Smooth muscle cell of the brain vasculature (primary cell): ENCODE data around the gene ATP6V1F.

Experiments
- DNase-seq: peaks from one replicate; pipeline ENCODE4 v3.0.0-alpha.2; 2012; ENCODE audit warnings: low read depth, low spot score

Gene ATP6V1F

DNA sequence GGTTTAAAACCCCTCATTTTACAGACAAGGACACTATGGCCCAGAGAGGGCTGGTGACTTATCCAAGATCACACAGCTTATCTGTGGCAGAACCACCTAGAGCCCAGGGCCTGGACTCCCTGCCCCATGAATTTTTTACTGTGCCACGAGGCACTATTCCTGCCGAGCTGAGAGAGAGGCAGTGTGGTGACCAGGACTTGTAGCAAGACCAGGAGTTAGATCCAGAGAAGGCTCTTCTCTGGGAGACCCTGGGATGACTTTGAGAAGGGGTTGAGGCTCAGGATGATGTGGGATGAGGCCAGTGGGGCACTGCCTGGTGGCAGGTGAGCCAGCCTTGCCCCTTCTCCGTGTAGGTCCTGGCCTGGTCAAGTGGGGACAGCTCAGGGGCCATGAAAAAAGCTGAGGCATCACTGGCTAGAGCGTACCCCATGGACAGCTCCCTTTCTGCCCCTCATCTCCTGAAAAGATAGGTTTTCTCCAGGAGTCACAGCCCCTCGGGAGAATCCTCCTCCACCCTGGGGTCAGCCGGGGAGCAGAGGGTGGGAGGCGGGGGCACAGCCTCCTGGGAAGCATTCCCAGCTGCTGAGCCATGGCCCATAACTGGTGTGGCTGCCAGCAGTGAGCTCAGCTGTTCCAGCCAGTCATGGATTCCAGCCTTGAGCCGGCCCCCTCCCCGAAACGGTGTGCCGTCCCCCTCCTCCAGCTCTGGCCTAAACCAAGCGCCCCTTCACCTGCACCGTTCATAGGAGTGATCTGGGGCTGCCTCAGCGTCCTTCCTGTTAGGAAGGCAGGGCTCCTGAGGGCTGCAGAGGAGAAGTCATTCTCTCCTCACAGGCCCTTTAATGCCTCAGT, 26.6 kb upstream of the ATP6V1F start:
- DNase-seq, result no peak

DNA sequence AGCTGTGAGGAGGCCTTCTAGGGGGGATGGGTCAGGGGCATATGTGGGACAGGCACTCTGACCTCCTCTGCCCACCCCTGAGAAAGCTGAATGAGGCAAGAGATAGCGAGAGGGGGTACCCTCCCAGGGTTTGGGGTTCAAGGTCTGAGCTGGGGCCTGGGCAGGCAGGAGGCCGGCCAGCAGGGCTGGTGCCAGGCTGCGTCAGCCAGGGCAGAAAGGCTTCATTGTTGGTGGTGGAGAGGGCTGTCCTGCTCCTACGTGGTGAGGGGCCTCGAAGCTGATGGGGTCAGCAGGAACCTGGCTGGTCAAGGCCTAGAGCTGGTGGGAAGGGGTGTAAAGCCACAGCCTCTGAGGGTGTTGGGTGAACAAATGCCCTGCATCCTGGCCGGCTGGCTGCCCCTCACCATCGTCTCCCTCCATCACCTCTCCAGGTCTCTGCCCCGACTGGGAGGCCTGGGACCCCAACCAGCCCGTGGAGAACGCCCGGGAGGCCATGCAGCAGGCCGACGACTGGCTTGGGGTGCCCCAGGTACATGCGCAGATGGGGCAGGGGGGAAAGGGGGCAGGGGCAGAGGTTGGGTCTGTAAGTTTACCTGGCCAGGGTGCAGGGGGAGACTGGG, 25.8 kb upstream of the ATP6V1F start:
- no peak for DNase-seq

DNA sequence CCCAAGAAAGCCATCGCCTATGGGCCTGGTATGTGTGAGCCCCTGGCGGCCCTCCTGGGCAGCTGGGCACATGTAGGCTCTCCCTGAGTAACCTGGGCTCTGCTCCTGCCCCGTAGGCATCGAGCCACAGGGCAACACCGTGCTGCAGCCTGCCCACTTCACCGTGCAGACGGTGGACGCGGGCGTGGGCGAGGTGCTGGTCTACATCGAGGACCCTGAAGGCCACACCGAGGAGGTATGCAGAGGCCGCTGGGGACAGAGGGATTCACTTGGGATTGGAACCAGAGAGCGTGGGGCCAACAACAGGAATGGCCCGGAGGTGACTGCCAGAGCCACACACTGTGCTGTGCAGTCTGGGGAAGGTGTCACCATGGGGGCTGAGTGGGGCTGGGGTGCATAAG, 25.1 kb upstream of the ATP6V1F start:
- no peak for DNase-seq

- DNase-seq, result no peak
These were observed 24.4 kb upstream of the ATP6V1F start for GRCh38 chr7:128838109-128838779.

GRCh38 chr7:128838981-128839731, 23.5 kb upstream of the ATP6V1F start:
- no peak for DNase-seq

GRCh38 chr7:128839751-128840177, 22.9 kb upstream of the ATP6V1F start:
- no peak for DNase-seq

DNA sequence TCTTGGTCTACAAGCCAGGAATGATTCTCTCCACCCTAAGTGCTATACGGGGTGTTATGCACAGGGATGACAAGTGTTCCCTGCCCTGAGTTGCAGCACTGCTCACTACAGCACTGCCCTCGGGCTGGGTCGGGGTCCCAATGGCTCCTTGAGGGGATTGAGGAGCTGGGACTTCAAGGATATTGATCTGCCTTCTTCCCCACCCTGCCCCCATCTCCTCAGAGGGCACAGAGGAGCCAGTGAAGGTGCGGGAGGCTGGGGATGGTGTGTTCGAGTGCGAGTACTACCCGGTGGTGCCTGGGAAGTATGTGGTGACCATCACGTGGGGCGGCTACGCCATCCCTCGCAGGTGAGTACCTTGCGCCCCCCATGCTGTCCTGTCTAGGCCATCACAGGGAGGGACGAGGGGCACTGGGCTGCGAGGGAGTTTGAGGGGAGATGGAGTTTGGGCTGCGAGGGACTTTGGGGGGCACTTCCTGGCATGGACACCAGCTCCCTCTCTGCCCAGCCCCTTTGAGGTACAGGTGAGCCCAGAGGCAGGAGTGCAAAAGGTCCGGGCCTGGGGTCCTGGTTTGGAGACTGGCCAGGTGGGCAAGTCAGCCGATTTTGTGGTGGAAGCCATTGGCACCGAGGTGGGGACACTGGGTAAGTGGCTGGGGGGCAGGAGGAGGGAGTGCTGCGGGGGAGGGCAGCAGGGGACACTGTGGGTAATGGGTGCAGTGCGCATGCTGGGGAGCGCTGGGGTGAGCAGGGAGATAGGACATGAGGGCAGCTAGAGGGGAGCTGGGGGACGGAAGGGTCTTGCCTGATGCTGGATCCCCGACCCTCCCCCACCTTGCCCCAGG, 22.1 kb upstream of the ATP6V1F start:
- DNase-seq, result no peak

DNA sequence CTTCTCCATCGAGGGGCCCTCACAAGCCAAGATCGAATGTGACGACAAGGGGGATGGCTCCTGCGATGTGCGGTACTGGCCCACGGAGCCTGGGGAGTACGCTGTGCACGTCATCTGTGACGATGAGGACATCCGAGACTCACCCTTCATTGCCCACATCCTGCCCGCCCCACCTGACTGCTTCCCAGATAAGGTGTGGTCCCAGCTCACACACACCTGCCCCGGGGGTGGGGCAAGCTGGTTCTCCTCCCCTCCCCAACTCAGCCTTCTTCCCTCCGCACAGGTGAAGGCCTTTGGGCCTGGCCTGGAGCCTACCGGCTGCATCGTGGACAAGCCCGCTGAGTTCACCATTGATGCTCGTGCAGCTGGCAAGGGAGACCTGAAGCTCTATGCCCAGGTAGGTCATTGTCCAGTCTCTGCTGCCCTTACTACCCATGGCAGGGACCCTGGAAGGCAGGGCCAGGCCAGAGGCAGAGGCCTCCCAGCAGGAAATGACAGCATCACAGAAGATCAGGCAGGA, 21.4 kb upstream of the ATP6V1F start:
- DNase-seq, result no peak

DNA sequence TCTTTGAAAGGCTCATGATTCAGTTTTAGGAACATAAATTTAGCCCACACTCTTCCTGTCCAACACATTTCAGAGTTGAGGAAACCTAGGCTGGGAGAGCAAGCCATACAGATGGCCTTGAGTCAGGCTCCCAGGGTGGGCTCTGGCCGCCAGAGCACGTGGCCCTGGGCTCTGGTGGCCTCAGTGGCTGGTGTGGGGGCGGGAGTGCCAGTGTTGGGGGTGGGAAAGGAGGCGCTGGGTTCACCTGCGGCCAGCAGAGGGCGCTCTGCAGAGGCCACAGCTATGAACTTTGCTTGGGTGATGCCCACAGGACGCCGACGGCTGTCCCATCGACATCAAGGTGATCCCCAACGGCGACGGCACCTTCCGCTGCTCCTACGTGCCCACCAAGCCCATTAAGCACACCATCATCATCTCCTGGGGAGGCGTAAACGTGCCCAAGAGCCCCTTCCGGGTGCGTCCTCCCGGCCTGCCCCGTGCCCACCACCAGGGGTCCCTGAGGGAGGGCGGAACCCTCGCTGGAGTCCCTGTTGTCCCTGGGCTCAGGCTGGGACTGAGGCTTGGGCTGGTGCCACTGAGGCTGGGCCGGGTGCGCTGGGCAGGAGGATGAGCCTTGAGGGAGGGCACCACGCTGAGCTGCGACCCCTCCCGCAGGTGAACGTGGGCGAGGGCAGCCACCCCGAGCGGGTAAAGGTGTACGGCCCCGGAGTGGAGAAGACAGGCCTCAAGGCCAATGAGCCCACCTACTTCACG, 20.6 kb upstream of the ATP6V1F start:
- no peak for DNase-seq

GRCh38 chr7:128842674-128843641, 19.7 kb upstream of the ATP6V1F start:
- DNase-seq, result no peak

DNA sequence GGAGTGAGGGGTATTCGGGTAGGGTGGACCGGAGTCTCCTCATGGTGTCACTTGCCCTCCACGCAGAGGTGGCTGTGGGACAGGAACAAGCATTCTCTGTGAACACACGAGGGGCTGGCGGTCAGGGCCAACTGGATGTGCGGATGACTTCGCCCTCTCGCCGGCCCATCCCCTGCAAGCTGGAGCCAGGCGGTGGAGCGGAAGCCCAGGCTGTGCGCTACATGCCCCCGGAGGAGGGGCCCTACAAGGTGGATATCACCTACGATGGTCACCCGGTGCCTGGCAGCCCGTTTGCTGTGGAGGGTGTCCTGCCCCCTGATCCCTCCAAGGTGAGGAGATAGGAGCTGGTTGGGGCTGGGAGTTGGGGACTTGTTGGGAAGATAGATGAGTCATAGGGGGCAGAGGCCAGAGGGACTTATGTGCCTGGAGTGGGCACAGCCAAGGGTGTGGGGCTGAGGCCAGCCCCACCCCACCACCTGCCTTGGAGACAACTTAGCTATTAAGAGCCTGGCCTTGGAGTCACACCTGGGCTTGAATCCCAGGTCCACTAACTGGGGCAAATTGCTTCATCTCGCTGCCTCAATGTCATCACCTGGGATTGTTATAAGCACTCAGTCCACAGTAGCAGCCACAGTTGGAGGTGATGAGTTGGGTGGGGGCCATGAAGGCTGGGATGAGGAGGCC, 18.6 kb upstream of the ATP6V1F start:
- no peak for DNase-seq

- DNase-seq, result no peak
These were observed 17.8 kb upstream of the ATP6V1F start for GRCh38 chr7:128844777-128845311.

GRCh38 chr7:128845475-128845874, 17.2 kb upstream of the ATP6V1F start:
- DNase-seq, result no peak

GRCh38 chr7:128845987-128846386, 16.7 kb upstream of the ATP6V1F start:
- no peak for DNase-seq

- no peak for DNase-seq
These were observed 15.7 kb upstream of the ATP6V1F start for GRCh38 chr7:128846781-128847444.

GRCh38 chr7:128847721-128848211, 14.9 kb upstream of the ATP6V1F start:
- no peak for DNase-seq
